ENCODE data around the gene ATP2C2. TPM values are rescaled to one million over a fixed set of nuclear protein-coding genes. Genes with fewer than 3 reads are reported as not detected.

Gene ATP2C2
- total and polyA plus RNA-seq, 2 experiments from 2014 or later, result 2.1 TPM

- ATAC-seq, result no peak
Observed at GRCh38 chr16:84448444-84448843, 80.1 kb downstream of the ATP2C2 start.

More at GRCh38 chr16:84448444-84448843, 80.1 kb downstream of the ATP2C2 start:
- Histone ChIP-seq H2AFZ (no peak overlapping the region), H4K20me1 (replicated peaks; ENCODE audit: insufficient read depth) (no peaks in the 10 kb centered on the region), H3K4me1 (ENCODE audit: insufficient read depth) (no peaks in the 10 kb centered on the region), H3K27me3 (ENCODE audit: insufficient read depth) (no peaks in the 10 kb centered on the region), H3F3A (replicated peaks; ENCODE audit: low read depth) (no peaks in the 10 kb centered on the region), H3K27ac (ENCODE audit: low read depth) (no peak overlapping the region), H3K4me3 (no peak overlapping the region), H3K79me2 (replicated peaks; ENCODE audit: insufficient read depth) (no peaks in the 10 kb centered on the region), H3K9me2 (ENCODE audit: insufficient read depth) (no peaks in the 10 kb centered on the region), H3K4me2 (no peak overlapping the region), H3K36me3 (ENCODE audit: insufficient read depth) (no peaks in the 10 kb centered on the region)
- no peak for DNase-seq (ENCODE audit: low spot score)
- Mint-ChIP-seq H3K9me3 (no peaks in the 10 kb centered on the region), H3K27me3 (ENCODE audit: insufficient read depth, low read depth, poor library complexity) (peaks cover 4% of the 10 kb centered on the region), H3K4me1 (peaks cover 6% of the 10 kb centered on the region), H3K27ac (no peak overlapping the region), H3K36me3 (ENCODE audit: low read depth) (no peaks in the 10 kb centered on the region), H3K4me3 (no peak overlapping the region)
- no peak for TF ChIP-seq ZNF114 (CRISPR knock-in tag; IDR thresholded peaks at IDR 0.05)
- TF ChIP-seq EZH2 (IDR thresholded peaks at IDR 0.05; ENCODE audit: low read depth, unreplicated experiment), result no peak
- TF ChIP-seq ETS1 (IDR thresholded peaks at IDR 0.05), result no peak
- no peak for TF ChIP-seq STAT1 (IDR thresholded peaks at IDR 0.05; ENCODE audit: unreplicated experiment)
- TF ChIP-seq NANOG (IDR thresholded peaks at IDR 0.05; ENCODE audit: borderline replicate concordance), result no peak
- TF ChIP-seq ZNF331 (CRISPR knock-in tag; IDR thresholded peaks at IDR 0.05; ENCODE audit: low read depth), result no peak
- TF ChIP-seq ZNF462 (CRISPR knock-in tag; IDR thresholded peaks at IDR 0.05), result no peak
- TF ChIP-seq EZH2phosphoT487 (IDR thresholded peaks at IDR 0.05; ENCODE audit: unreplicated experiment), result no peak
- TF ChIP-seq JUNB (IDR thresholded peaks at IDR 0.05; ENCODE audit: unreplicated experiment), result no peak
- TF ChIP-seq REST (IDR thresholded peaks at IDR 0.05; ENCODE audit: unreplicated experiment), result no peak
- no peak for TF ChIP-seq CTCF (conservative IDR thresholded peaks at IDR 0.05; ENCODE audit: low read depth in 2 of 2)
